Endothelial cell (in vitro differentiated cells): Measurements from ENCODE around the gene C1QTNF6. TPM values are rescaled to one million over a fixed set of nuclear protein-coding genes. Genes with fewer than 3 reads are reported as not detected.

Experiments used
- DNase-seq: peaks from one replicate; pipeline ENCODE4 v3.0.0; 2021; ENCODE audit warnings: low spot score
- H3K27ac Mint-ChIP-seq: one replicate; pipeline ENCODE4 v1.8.0; 2021; ENCODE audit warnings: mixed read lengths, inconsistent platforms; ENCODE audit not compliant: unreplicated experiment
- H3K27me3 Mint-ChIP-seq: one replicate; pipeline ENCODE4 v1.8.0; 2021; ENCODE audit warnings: mild to moderate bottlenecking, moderate library complexity, mixed read lengths, inconsistent platforms; ENCODE audit not compliant: unreplicated experiment
- H3K36me3 Mint-ChIP-seq: one replicate; pipeline ENCODE4 v1.8.0; 2021; ENCODE audit warnings: mild to moderate bottlenecking, low read depth, mixed read lengths, inconsistent platforms; ENCODE audit not compliant: unreplicated experiment
- H3K4me1 Mint-ChIP-seq: one replicate; pipeline ENCODE4 v1.8.0; 2021; ENCODE audit warnings: mild to moderate bottlenecking, mixed read lengths, inconsistent platforms; ENCODE audit not compliant: unreplicated experiment
- H3K4me3 Mint-ChIP-seq: one replicate; pipeline ENCODE4 v1.8.0; 2021; ENCODE audit warnings: mild to moderate bottlenecking, mixed read lengths, inconsistent platforms; ENCODE audit not compliant: unreplicated experiment
- H3K9me3 Mint-ChIP-seq: one replicate; pipeline ENCODE4 v1.8.0; 2021; ENCODE audit warnings: mixed read lengths, inconsistent platforms; ENCODE audit not compliant: unreplicated experiment
- total RNA-seq: library from RNA; stranded (reverse); fragmentation: NEBNext Ultra II Directional; extraction: Animal tissue kit (Norgen Biotek cat#: 25700); gene quantifications from one replicate; pipeline ENCODE4 v1.2.1, GENCODE V29; 2021; ENCODE audit not compliant: unreplicated experiment
- TF ChIP-seq, protein P1 (sequence below): fragments of 200-600 bp; sonication (generic); IDR thresholded peaks from one replicate; pipeline ENCODE4 v1.5.0; 2021; ENCODE audit warnings: antibody characterized with exemption; ENCODE audit not compliant: unreplicated experiment

Gene C1QTNF6
- total RNA-seq, 1 donor from 2014 or later, result 32.7 TPM

- no peak for DNase-seq
- Mint-ChIP-seq H3K36me3 (no peaks in the 10 kb centered on the region), H3K9me3 (no peaks in the 10 kb centered on the region), H3K4me3 (no peak overlapping the region), H3K27me3 (peaks cover 5% of the 10 kb centered on the region), H3K4me1 (no peaks in the 10 kb centered on the region), H3K27ac (no peak overlapping the region)
- TF ChIP-seq, protein P1, sequence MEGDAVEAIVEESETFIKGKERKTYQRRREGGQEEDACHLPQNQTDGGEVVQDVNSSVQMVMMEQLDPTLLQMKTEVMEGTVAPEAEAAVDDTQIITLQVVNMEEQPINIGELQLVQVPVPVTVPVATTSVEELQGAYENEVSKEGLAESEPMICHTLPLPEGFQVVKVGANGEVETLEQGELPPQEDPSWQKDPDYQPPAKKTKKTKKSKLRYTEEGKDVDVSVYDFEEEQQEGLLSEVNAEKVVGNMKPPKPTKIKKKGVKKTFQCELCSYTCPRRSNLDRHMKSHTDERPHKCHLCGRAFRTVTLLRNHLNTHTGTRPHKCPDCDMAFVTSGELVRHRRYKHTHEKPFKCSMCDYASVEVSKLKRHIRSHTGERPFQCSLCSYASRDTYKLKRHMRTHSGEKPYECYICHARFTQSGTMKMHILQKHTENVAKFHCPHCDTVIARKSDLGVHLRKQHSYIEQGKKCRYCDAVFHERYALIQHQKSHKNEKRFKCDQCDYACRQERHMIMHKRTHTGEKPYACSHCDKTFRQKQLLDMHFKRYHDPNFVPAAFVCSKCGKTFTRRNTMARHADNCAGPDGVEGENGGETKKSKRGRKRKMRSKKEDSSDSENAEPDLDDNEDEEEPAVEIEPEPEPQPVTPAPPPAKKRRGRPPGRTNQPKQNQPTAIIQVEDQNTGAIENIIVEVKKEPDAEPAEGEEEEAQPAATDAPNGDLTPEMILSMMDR, result no peak
Observed at GRCh38 chr22:37165940-37166674, 21.9 kb downstream of the C1QTNF6 start.

DNA sequence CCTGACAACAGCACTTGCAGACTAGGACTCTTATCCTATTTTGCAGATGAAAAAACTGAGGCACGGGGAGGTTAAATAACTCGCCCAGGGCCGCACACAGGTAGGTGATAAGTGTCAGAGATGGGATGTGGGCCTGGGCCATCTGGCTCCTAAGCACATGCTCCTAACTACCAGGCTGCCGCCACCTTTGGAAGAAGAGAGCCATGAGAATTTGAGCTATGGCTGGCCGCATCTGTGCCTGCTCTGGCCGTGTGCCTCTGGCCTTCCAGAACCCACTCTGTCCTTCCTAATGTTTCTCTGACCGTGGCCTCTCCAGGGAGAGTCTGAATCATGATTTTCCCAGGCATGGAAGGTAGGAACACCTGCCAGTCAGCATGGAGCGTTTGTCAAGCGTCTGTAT is 23.0 kb downstream of the C1QTNF6 start:
- H3K36me3 Mint-ChIP-seq, result no peaks in the 10 kb centered on the region
- no peaks in the 10 kb centered on the region for H3K4me1 Mint-ChIP-seq
- no peak overlapping the region for H3K4me3 Mint-ChIP-seq
- TF ChIP-seq, protein P1, result no peak
- no peak for DNase-seq
- H3K9me3 Mint-ChIP-seq, result no peaks in the 10 kb centered on the region
- H3K27me3 Mint-ChIP-seq, result peaks cover 5% of the 10 kb centered on the region
- H3K27ac Mint-ChIP-seq, result no peak overlapping the region

- DNase-seq, result no peak
- TF ChIP-seq, protein P1, result no peak
- Mint-ChIP-seq H3K4me3 (no peak overlapping the region), H3K36me3 (no peaks in the 10 kb centered on the region), H3K27me3 (peaks cover 5% of the 10 kb centered on the region), H3K9me3 (no peaks in the 10 kb centered on the region), H3K27ac (no peak overlapping the region), H3K4me1 (no peaks in the 10 kb centered on the region)
Observed at GRCh38 chr22:37164505-37164887, 23.6 kb downstream of the C1QTNF6 start.

GRCh38 chr22:37163575-37164504 is 24.2 kb downstream of the C1QTNF6 start:
- Mint-ChIP-seq H3K27me3 (peaks cover 4% of the 10 kb centered on the region), H3K4me1 (no peaks in the 10 kb centered on the region), H3K36me3 (no peaks in the 10 kb centered on the region), H3K4me3 (no peak overlapping the region), H3K9me3 (no peaks in the 10 kb centered on the region), H3K27ac (no peak overlapping the region)
- no peak for DNase-seq
- TF ChIP-seq, protein P1, result no peak

DNA sequence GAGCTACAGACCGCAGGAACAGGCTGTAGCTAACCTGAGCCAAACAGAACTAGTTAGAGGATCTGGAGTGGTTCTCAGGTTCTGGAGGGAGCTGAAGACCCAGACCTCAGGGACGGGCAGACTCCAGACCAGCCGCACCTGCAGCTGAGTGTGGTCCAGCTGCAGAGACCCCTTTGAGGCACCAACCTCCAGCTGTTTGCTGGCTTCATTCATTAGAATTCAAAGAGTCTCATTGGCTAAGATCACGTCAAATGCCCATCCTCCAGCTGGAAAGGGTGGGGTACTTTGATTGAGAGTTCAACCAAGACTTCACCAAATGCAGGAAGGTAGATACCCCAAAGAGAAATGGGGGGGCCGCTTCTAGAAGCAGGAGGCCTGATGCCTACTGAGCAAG is 25.0 kb downstream of the C1QTNF6 start:
- Mint-ChIP-seq H3K27me3 (peaks cover 4% of the 10 kb centered on the region), H3K4me1 (no peaks in the 10 kb centered on the region), H3K27ac (no peak overlapping the region), H3K9me3 (no peaks in the 10 kb centered on the region), H3K36me3 (no peaks in the 10 kb centered on the region), H3K4me3 (no peak overlapping the region)
- DNase-seq, result no peak
- TF ChIP-seq, protein P1, result no peak
